ENCODE results near the gene FTCDNL1. TPM values are rescaled to one million over a fixed set of nuclear protein-coding genes. Genes with fewer than 3 reads are reported as not detected.

The FTCDNL1 gene
- total RNA-seq, 1 experiment from 2014 or later = 2.7 TPM

DNA sequence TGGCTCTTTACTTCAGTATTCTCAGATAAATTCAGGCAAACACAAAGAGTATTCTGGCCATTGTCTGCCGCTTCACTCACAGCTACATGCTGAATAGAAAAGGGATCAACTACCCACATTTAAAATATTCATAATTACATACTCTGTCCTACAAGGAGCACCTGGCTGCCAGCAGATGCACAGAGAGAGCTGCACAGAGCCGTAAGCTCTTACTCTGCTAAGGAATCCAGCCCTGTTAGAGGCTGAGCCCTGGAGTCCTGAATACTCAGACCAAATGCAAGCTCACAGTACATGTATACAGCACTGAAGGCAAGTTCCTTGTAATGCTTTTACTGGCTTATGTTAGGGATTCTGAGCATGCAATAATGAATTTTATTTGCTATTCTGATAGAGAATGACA is 80.3 kb downstream of the FTCDNL1 start:
- no peak for TF ChIP-seq EZH2 (IDR thresholded peaks at IDR 0.05; ENCODE audit: low read depth)
- TF ChIP-seq, protein P1, sequence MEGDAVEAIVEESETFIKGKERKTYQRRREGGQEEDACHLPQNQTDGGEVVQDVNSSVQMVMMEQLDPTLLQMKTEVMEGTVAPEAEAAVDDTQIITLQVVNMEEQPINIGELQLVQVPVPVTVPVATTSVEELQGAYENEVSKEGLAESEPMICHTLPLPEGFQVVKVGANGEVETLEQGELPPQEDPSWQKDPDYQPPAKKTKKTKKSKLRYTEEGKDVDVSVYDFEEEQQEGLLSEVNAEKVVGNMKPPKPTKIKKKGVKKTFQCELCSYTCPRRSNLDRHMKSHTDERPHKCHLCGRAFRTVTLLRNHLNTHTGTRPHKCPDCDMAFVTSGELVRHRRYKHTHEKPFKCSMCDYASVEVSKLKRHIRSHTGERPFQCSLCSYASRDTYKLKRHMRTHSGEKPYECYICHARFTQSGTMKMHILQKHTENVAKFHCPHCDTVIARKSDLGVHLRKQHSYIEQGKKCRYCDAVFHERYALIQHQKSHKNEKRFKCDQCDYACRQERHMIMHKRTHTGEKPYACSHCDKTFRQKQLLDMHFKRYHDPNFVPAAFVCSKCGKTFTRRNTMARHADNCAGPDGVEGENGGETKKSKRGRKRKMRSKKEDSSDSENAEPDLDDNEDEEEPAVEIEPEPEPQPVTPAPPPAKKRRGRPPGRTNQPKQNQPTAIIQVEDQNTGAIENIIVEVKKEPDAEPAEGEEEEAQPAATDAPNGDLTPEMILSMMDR (conservative IDR thresholded peaks at IDR 0.05) = no peak
- BruUV-seq (replicated peaks) = no TSS peak
- no peak overlapping the region for H2AFZ ChIP-seq

GRCh38 chr2:199765646-199766045 is 85.3 kb downstream of the FTCDNL1 start:
- H3K36me3 ChIP-seq (ENCODE audit: low read depth) = no peaks in the 10 kb centered on the region
- intact Hi-C loops (cut with micrococcal nuclease; ENCODE audit: unreplicated experiment) = no loop called here
- BruUV-seq (replicated peaks) = no TSS peak

More for the DNA sequence above, 80.3 kb downstream of the FTCDNL1 start:
- no peak for DNase-seq
- H3K79me2 ChIP-seq (ENCODE audit: low read depth) = no peaks in the 10 kb centered on the region
- no peak overlapping the region for H3K27ac ChIP-seq
- H3K9me3 ChIP-seq (ENCODE audit: insufficient read depth, low read depth) = no peaks in the 10 kb centered on the region
- ChIA-PET POLR2A (ENCODE audit: unreplicated experiment) (no interaction called here), CTCF (no interaction called here)
- H3K27me3 ChIP-seq (ENCODE audit: insufficient read depth, low read depth) = 0 out of 2 replicates have a peak, but pooled peaks cover 5% of the 10 kb centered on the region
- H3K9me2 ChIP-seq (ENCODE audit: insufficient read depth) = no peaks in the 10 kb centered on the region
- H3K4me2 ChIP-seq = no peak overlapping the region
- intact Hi-C loops (cut with micrococcal nuclease; ENCODE audit: unreplicated experiment) = no loop called here
- H3K4me3 ChIP-seq = no peak overlapping the region
- no peaks in the 10 kb centered on the region for H3K4me1 ChIP-seq (replicated peaks; ENCODE audit: insufficient read depth)
- H3F3A ChIP-seq (ENCODE audit: insufficient read depth, low read depth) = no peaks in the 10 kb centered on the region
- H4K20me1 ChIP-seq (ENCODE audit: insufficient read depth) = no peaks in the 10 kb centered on the region
- no peaks in the 10 kb centered on the region for H3K36me3 ChIP-seq (ENCODE audit: low read depth)

DNA sequence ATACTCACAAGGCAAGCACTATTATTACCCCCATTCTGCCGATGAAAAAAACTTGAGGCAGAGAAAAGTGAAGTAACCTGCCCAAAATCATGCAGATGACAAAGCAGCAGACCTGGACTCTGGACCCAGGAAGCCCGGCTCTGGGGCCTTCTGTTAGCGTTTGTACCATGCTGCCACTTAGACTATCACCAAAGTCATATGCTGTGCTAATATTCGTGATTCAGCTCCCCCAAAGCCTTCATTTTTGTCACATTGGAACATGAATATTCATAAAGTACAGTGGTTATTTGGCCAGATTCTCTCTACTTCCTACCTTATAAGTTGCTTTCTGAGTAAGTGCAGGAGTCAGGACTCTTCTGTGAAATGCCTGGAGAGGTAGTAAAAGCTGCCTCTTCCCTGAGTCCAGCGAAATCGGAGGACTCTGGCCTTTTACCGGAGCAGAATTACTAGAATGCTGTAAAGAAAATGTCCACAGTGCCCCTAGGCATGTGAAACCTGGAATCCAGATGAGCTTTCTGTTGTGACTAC is 86.7 kb downstream of the FTCDNL1 start:
- Histone ChIP-seq H3F3A (ENCODE audit: insufficient read depth, low read depth) (no peaks in the 10 kb centered on the region), H3K4me1 (replicated peaks; ENCODE audit: insufficient read depth) (no peaks in the 10 kb centered on the region), H3K4me2 (no peak overlapping the region), H3K79me2 (ENCODE audit: low read depth) (no peaks in the 10 kb centered on the region), H3K9me3 (ENCODE audit: insufficient read depth, low read depth) (no peaks in the 10 kb centered on the region), H3K27me3 (ENCODE audit: insufficient read depth, low read depth) (no peaks in the 10 kb centered on the region), H2AFZ (no peak overlapping the region), H3K27ac (no peak overlapping the region), H3K9me2 (ENCODE audit: insufficient read depth) (no peaks in the 10 kb centered on the region), H3K4me3 (no peak overlapping the region), H3K36me3 (ENCODE audit: low read depth) (no peaks in the 10 kb centered on the region), H4K20me1 (ENCODE audit: insufficient read depth) (no peaks in the 10 kb centered on the region)
- TF ChIP-seq, protein P1 (conservative IDR thresholded peaks at IDR 0.05) = no peak
- TF ChIP-seq EZH2 (IDR thresholded peaks at IDR 0.05; ENCODE audit: low read depth) = no peak
- DNase-seq = no peak
- intact Hi-C loops (cut with micrococcal nuclease; ENCODE audit: unreplicated experiment) = no loop called here
- BruUV-seq (replicated peaks) = no TSS peak
- POLR2A ChIA-PET (ENCODE audit: unreplicated experiment) = no interaction called here
- CTCF ChIA-PET = no interaction called here

More at GRCh38 chr2:199765646-199766045, 85.3 kb downstream of the FTCDNL1 start:
- Histone ChIP-seq H3K4me3 (no peak overlapping the region), H3K27ac (no peak overlapping the region), H4K20me1 (ENCODE audit: insufficient read depth) (no peaks in the 10 kb centered on the region), H3K4me2 (no peak overlapping the region), H3K9me3 (ENCODE audit: insufficient read depth, low read depth) (no peaks in the 10 kb centered on the region), H3F3A (ENCODE audit: insufficient read depth, low read depth) (no peaks in the 10 kb centered on the region), H3K4me1 (replicated peaks; ENCODE audit: insufficient read depth) (no peaks in the 10 kb centered on the region), H2AFZ (no peak overlapping the region), H3K9me2 (ENCODE audit: insufficient read depth) (no peaks in the 10 kb centered on the region), H3K79me2 (ENCODE audit: low read depth) (no peaks in the 10 kb centered on the region), H3K27me3 (ENCODE audit: insufficient read depth, low read depth) (0 out of 2 replicates have a peak, but pooled peaks cover 3% of the 10 kb centered on the region)
- ChIA-PET POLR2A (ENCODE audit: unreplicated experiment) (no interaction called here), CTCF (no interaction called here)
- DNase-seq = no peak
- TF ChIP-seq EZH2 (IDR thresholded peaks at IDR 0.05; ENCODE audit: low read depth) = no peak
- TF ChIP-seq, protein P1 (conservative IDR thresholded peaks at IDR 0.05) = no peak

Data from PC-9 (cell line).